Measurements from ENCODE around the gene CREB5. TPM values are rescaled to one million over a fixed set of nuclear protein-coding genes. Genes with fewer than 3 reads are reported as not detected.

The CREB5 gene
- total RNA-seq, 1 experiment from 2014 or later, result 1.3 TPM

DNA sequence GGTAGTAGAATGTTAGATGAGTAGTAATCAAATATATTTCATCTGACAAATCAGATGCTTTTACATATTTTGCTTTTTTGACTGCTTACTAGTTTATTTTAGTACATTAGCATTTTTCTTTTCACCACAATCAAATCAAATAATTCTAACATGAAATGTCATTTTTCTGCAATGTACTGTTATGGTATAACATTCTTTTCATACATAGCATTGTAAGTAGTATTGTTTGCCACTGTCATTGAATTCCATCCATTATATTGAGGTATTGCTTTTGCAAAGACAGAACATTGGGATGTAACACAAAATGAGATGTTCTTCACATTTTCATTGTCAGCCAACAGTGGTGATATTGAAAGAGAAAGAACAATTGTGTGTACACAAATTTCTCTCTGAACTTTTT, 438.4 kb downstream of the CREB5 start:
- ATAC-seq (no peak), DNase-seq (ENCODE audit: low spot score) (no peak)
- Mint-ChIP-seq H3K4me3 (no peak overlapping the region), H3K27me3 (ENCODE audit: low read depth) (peaks cover 16% of the 10 kb centered on the region), H3K36me3 (no peaks in the 10 kb centered on the region), H3K27ac (no peak overlapping the region), H3K9me3 (peaks cover 7% of the 10 kb centered on the region), H3K4me1 (peaks cover 11% of the 10 kb centered on the region)
- ChIA-PET CTCF (no interaction called here), POLR2A (no interaction called here)
- TF ChIP-seq, protein P1, sequence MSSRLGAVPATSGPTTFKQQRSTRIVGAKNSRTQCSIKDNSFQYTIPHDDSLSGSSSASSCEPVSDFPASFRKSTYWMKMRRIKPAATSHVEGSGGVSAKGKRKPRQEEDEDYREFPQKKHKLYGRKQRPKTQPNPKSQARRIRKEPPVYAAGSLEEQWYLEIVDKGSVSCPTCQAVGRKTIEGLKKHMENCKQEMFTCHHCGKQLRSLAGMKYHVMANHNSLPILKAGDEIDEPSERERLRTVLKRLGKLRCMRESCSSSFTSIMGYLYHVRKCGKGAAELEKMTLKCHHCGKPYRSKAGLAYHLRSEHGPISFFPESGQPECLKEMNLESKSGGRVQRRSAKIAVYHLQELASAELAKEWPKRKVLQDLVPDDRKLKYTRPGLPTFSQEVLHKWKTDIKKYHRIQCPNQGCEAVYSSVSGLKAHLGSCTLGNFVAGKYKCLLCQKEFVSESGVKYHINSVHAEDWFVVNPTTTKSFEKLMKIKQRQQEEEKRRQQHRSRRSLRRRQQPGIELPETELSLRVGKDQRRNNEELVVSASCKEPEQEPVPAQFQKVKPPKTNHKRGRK (CRISPR knock-in tag; IDR thresholded peaks at IDR 0.05; ENCODE audit: borderline replicate concordance), result no peak
- TF ChIP-seq SMAD4 (CRISPR knock-in tag; IDR thresholded peaks at IDR 0.05) (no peak), MAX (CRISPR knock-in tag; IDR thresholded peaks at IDR 0.05) (no peak), MYBL2 (CRISPR knock-in tag; IDR thresholded peaks at IDR 0.05) (no peak), HMGA2 (CRISPR knock-in tag; IDR thresholded peaks at IDR 0.05) (no peak), JAZF1 (CRISPR knock-in tag; IDR thresholded peaks at IDR 0.05) (no peak), EMX1 (CRISPR knock-in tag; IDR thresholded peaks at IDR 0.05) (no peak), NFE2L1 (CRISPR knock-in tag; IDR thresholded peaks at IDR 0.05) (no peak), ZNF263 (CRISPR knock-in tag; IDR thresholded peaks at IDR 0.05; ENCODE audit: low read depth) (no peak), ESRRA (CRISPR knock-in tag; IDR thresholded peaks at IDR 0.05; ENCODE audit: borderline replicate concordance) (no peak), RELA (CRISPR knock-in tag; IDR thresholded peaks at IDR 0.05; ENCODE audit: borderline replicate concordance) (no peak), ARID4B (CRISPR knock-in tag; IDR thresholded peaks at IDR 0.05; ENCODE audit: borderline replicate concordance) (no peak)
- TF ChIP-seq, protein P2, sequence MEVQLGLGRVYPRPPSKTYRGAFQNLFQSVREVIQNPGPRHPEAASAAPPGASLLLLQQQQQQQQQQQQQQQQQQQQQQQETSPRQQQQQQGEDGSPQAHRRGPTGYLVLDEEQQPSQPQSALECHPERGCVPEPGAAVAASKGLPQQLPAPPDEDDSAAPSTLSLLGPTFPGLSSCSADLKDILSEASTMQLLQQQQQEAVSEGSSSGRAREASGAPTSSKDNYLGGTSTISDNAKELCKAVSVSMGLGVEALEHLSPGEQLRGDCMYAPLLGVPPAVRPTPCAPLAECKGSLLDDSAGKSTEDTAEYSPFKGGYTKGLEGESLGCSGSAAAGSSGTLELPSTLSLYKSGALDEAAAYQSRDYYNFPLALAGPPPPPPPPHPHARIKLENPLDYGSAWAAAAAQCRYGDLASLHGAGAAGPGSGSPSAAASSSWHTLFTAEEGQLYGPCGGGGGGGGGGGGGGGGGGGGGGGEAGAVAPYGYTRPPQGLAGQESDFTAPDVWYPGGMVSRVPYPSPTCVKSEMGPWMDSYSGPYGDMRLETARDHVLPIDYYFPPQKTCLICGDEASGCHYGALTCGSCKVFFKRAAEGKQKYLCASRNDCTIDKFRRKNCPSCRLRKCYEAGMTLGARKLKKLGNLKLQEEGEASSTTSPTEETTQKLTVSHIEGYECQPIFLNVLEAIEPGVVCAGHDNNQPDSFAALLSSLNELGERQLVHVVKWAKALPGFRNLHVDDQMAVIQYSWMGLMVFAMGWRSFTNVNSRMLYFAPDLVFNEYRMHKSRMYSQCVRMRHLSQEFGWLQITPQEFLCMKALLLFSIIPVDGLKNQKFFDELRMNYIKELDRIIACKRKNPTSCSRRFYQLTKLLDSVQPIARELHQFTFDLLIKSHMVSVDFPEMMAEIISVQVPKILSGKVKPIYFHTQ (CRISPR knock-in tag; IDR thresholded peaks at IDR 0.05), result no peak

DNA sequence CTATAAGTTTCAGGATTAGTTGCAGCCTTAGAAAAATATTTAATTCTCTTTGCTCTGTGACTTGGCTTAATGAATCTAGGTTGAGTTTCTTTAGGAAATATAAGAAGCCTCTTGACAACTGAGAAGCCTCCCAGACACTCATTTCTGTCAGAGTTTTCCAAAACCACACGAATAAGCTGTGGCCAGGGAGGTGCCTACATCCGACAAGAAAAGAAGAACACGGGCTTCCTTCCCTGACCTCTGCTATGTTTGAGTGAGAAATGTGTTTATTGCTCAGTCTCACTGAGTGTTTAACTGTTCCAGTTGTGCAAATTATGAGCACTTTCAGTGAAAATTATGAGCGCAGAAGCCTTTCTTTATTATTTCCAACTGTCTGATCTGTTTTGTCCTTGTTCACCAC, 440.8 kb downstream of the CREB5 start:
- ChIA-PET CTCF (interaction anchor here (1.0 to 1.4 kb wide), 2 partner anchors 13 to 38 kb away, joined by 4 to 6 read pairs; no protein-coding TSS in a partner anchor), POLR2A (interaction anchor here (0.7 kb wide), 1 partner anchor 96 kb away, joined by 5 read pairs; no protein-coding TSS in a partner anchor)
- DNase-seq (ENCODE audit: low spot score) (no peak), ATAC-seq (no peak)
- Mint-ChIP-seq H3K4me3 (peak overlapping the region; percentile 78), H3K9me3 (no peaks in the 10 kb centered on the region), H3K36me3 (no peaks in the 10 kb centered on the region), H3K27ac (no peak overlapping the region), H3K4me1 (peaks cover 11% of the 10 kb centered on the region), H3K27me3 (ENCODE audit: low read depth) (peaks cover 16% of the 10 kb centered on the region)
- no peak for TF ChIP-seq ZNF232 (CRISPR knock-in tag; IDR thresholded peaks at IDR 0.05)
- no peak for TF ChIP-seq ATF3 (CRISPR knock-in tag; conservative IDR thresholded peaks at IDR 0.05)
- TF ChIP-seq ATF6 (CRISPR knock-in tag; IDR thresholded peaks at IDR 0.05), result no peak
- TF ChIP-seq, protein P3, sequence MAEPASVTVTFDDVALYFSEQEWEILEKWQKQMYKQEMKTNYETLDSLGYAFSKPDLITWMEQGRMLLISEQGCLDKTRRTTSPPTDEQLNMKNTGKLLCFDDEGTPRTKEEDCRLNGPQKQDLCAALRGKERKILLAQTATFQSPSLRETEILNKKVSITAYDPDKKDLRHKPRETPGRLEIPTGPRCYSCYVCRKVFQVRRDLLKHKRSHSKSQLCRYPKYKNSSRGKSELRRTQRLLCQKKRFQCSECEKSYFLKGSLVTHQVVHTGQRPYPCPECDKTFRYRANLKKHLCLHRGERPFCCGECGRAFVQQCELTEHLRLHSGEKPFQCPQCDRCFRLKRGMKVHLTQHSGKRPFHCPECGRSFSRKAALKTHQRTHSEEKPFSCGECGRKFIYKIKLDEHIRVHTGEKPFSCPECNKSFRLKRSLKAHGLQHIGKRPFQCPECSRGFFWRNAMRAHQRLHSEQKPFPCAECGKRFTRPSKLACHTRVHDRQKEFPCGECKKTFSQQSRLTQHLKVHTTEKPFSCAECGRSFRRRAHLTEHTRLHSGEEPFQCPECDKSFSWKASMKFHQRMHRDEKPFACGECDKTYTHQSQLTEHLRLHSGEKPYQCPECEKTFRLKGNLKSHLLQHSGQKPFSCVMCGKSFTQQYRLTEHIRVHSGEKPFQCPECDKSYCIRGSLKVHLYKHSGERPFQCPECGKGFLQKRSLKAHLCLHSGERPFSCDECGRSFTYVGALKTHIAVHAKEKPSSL (CRISPR knock-in tag; conservative IDR thresholded peaks at IDR 0.05), result no peak
- TF ChIP-seq, protein P4, sequence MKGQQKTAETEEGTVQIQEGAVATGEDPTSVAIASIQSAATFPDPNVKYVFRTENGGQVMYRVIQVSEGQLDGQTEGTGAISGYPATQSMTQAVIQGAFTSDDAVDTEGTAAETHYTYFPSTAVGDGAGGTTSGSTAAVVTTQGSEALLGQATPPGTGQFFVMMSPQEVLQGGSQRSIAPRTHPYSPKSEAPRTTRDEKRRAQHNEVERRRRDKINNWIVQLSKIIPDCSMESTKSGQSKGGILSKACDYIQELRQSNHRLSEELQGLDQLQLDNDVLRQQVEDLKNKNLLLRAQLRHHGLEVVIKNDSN (CRISPR knock-in tag; IDR thresholded peaks at IDR 0.05), result no peak
- TF ChIP-seq IRF2 (CRISPR knock-in tag; IDR thresholded peaks at IDR 0.05; ENCODE audit: borderline replicate concordance, low read depth), result no peak
- no peak for TF ChIP-seq GABPB1 (CRISPR knock-in tag; IDR thresholded peaks at IDR 0.05)
